SK-N-SH (cell line): ENCODE results near the gene MACROD1. TPM values are rescaled to one million over a fixed set of nuclear protein-coding genes. Genes with fewer than 3 reads are reported as not detected.

Experiments used
- CTCF ChIA-PET: fragments of 300-600, 350-600 bp; formaldehyde crosslinking; extraction: SDS; loops from one replicate; lab custom pipeline; 2021; lab: Yijun Ruan, JAX
- POLR2A ChIA-PET: fragments of 350-600 bp; sonication (Branson Sonifier 250); formaldehyde crosslinking; extraction: SDS; loops from one replicate; lab custom pipeline; 2020; ENCODE audit warnings: antibody characterized with exemption, inconsistent platforms; lab: Yijun Ruan, JAX
- DNase-seq: peaks from one replicate; pipeline ENCODE4 v3.0.0; 2012
- H2AFZ ChIP-seq: fragments of 200-600 bp; sonication (generic); 2 replicates; pipeline ENCODE4 v1.8.1; 2016; ENCODE audit warnings: antibody characterized with exemption, mild to moderate bottlenecking, low read depth
- H3F3A ChIP-seq: fragments of 200-600 bp; sonication (generic); replicated peaks from 2 replicates; pipeline ENCODE3; 2016; ENCODE audit warnings: antibody characterized with exemption, mild to moderate bottlenecking; ENCODE audit not compliant: insufficient read depth
- H3K27ac ChIP-seq, 2 experiments: fragments of 200-500 bp in 1 of 2; fragments of 200-600 bp in 1 of 2; sonication (Bioruptor generic) in 1 of 2; sonication (generic), shearing (Covaris generic) in 1 of 2; 2 replicates each; pipeline versions ENCODE4 v1.5.1 to v1.6.1; 2014 to 2016; ENCODE audit warnings: low read depth in 2 of 2, inconsistent platforms in 1 of 2, low read length in 1 of 2, mild to moderate bottlenecking in 1 of 2, mixed read lengths in 1 of 2
- H3K27me3 ChIP-seq: fragments of 200-600 bp; sonication (generic), shearing (Covaris generic); 2 replicates; pipeline ENCODE4 v1.6.1; 2016; ENCODE audit warnings: mixed run types; ENCODE audit not compliant: insufficient read depth
- H3K36me3 ChIP-seq, 2 experiments: fragments of 200-500 bp in 1 of 2; fragments of 200-600 bp in 1 of 2; sonication (Bioruptor generic) in 1 of 2; sonication (generic) in 1 of 2; replicated peaks in 1 of 2; 2 replicates each; pipeline versions ENCODE3 to v1.5.1; 2014 to 2016; ENCODE audit warnings: low read length in 1 of 2, mild to moderate bottlenecking in 1 of 2; ENCODE audit not compliant: insufficient read depth in 2 of 2, control insufficient read depth in 1 of 2
- H3K4me1 ChIP-seq, 2 experiments: fragments of 200-500 bp in 1 of 2; fragments of 200-600 bp in 1 of 2; sonication (Bioruptor generic) in 1 of 2; sonication (generic), shearing (Covaris generic) in 1 of 2; 2 replicates each; pipeline versions ENCODE4 v1.5.1 to v1.6.1; 2014 to 2016; ENCODE audit warnings: low read depth in 1 of 2, low read length in 1 of 2, mixed run types in 1 of 2; ENCODE audit not compliant: insufficient read depth in 2 of 2, control insufficient read depth in 1 of 2
- H3K4me2 ChIP-seq: fragments of 200-600 bp; sonication (generic), shearing (Covaris generic); 2 replicates; pipeline ENCODE4 v1.6.1; 2017; ENCODE audit warnings: mixed run types
- H3K4me3 ChIP-seq, 2 experiments: fragments of 200-500 bp in 1 of 2; fragments of 200-600 bp in 1 of 2; sonication (Bioruptor generic) in 1 of 2; sonication (generic), shearing (Covaris generic) in 1 of 2; 2 replicates each; pipeline versions ENCODE4 v1.5.1 to v1.8.1; 2014 to 2016; ENCODE audit warnings: low read depth in 2 of 2, inconsistent platforms in 1 of 2, low read length in 1 of 2, mild to moderate bottlenecking in 1 of 2, mixed read lengths in 1 of 2, moderate library complexity in 1 of 2
- H3K79me2 ChIP-seq: fragments of 200-600 bp; sonication (generic); 2 replicates; pipeline ENCODE4 v1.8.1; 2017; ENCODE audit warnings: mild to moderate bottlenecking; ENCODE audit not compliant: insufficient read depth
- H3K9ac ChIP-seq: fragments of 200-600 bp; sonication (generic); 2 replicates; pipeline ENCODE4 v1.6.1; 2017; ENCODE audit warnings: mixed run types
- H3K9me2 ChIP-seq: fragments of 200-600 bp; sonication (generic); 2 replicates; pipeline ENCODE4 v1.6.1; 2017; ENCODE audit warnings: mixed run types
- H3K9me3 ChIP-seq: fragments of 200-600 bp; sonication (generic); 2 replicates; pipeline ENCODE4 v1.6.1; 2017; ENCODE audit warnings: mixed run types, mild to moderate bottlenecking, moderate library complexity
- H4K20me1 ChIP-seq: fragments of 200-600 bp; sonication (generic); 2 replicates; pipeline ENCODE4 v1.6.1; 2017; ENCODE audit warnings: mild to moderate bottlenecking, mixed run types; ENCODE audit not compliant: insufficient read depth
- ELF1 ChIP-seq: IDR thresholded peaks from 2 replicates; pipeline ENCODE4 v1.4.0; 2012
- EP300 ChIP-seq, 2 experiments: IDR thresholded peaks; 2 replicates each; pipeline versions ENCODE4 v1.4.0 to v1.6.1; 2012; ENCODE audit warnings: borderline replicate concordance in 1 of 2, low read depth in 1 of 2, low read length in 1 of 2
- EZH2phosphoT487 ChIP-seq: fragments of 200-600 bp; sonication (generic); IDR thresholded peaks from 2 replicates; pipeline ENCODE4 v1.6.1; 2017; ENCODE audit warnings: low read depth, mixed run types, mild to moderate bottlenecking, antibody characterized with exemption, moderate library complexity, borderline replicate concordance
- FOSL2 ChIP-seq: IDR thresholded peaks from 2 replicates; pipeline ENCODE4 v1.4.0; 2012; ENCODE audit warnings: low read depth, mild to moderate bottlenecking, moderate library complexity, borderline replicate concordance
- FOXM1 ChIP-seq: IDR thresholded peaks from 2 replicates; pipeline ENCODE4 v1.4.0; 2012; ENCODE audit warnings: low read depth, mild to moderate bottlenecking
- GABPA ChIP-seq: IDR thresholded peaks from 2 replicates; pipeline ENCODE4 v1.4.0; 2012; ENCODE audit warnings: low read depth, mild to moderate bottlenecking
- IRF3 ChIP-seq: fragments of 150-350 bp; IDR thresholded peaks from 2 replicates; pipeline ENCODE4 v1.6.1; 2016; ENCODE audit warnings: mild to moderate bottlenecking, low read depth, low read length
- JUND ChIP-seq: IDR thresholded peaks from 2 replicates; pipeline ENCODE4 v1.4.0; 2012
- NFIC ChIP-seq: IDR thresholded peaks from 2 replicates; pipeline ENCODE4 v1.4.0; 2012; ENCODE audit warnings: borderline replicate concordance
- NRF1 ChIP-seq: IDR thresholded peaks from 2 replicates; pipeline ENCODE4 v1.6.1; 2012; ENCODE audit warnings: low read depth, mild to moderate bottlenecking, low read length
- RXRA ChIP-seq: IDR thresholded peaks from 2 replicates; pipeline ENCODE4 v1.4.0; 2012; ENCODE audit warnings: low read depth, mild to moderate bottlenecking, borderline replicate concordance
- SIN3A ChIP-seq: IDR thresholded peaks from 2 replicates; pipeline ENCODE4 v1.6.1; 2012; ENCODE audit warnings: low read depth, mild to moderate bottlenecking, low read length, moderate library complexity, borderline replicate concordance
- TAF1 ChIP-seq: IDR thresholded peaks from 2 replicates; pipeline ENCODE4 v1.6.1; 2012; ENCODE audit warnings: low read depth, mild to moderate bottlenecking, low read length, moderate library complexity, borderline replicate concordance
- TCF12 ChIP-seq: IDR thresholded peaks from 2 replicates; pipeline ENCODE4 v1.4.0; 2012
- TEAD4 ChIP-seq: IDR thresholded peaks from 2 replicates; pipeline ENCODE4 v1.4.0; 2012; ENCODE audit warnings: mild to moderate bottlenecking, borderline replicate concordance; ENCODE audit not compliant: insufficient read depth
- USF1 ChIP-seq: IDR thresholded peaks from 2 replicates; pipeline ENCODE4 v1.4.0; 2012; ENCODE audit warnings: low read depth, borderline replicate concordance
- USF2 ChIP-seq: fragments of 150-350 bp; IDR thresholded peaks from 2 replicates; pipeline ENCODE4 v1.6.1; 2017; ENCODE audit warnings: antibody characterized with exemption, low read length, low read depth, borderline replicate concordance
- YY1 ChIP-seq: IDR thresholded peaks from 2 replicates; pipeline ENCODE4 v1.4.0; 2012; ENCODE audit warnings: low read depth, mild to moderate bottlenecking
- ZBTB33 ChIP-seq: IDR thresholded peaks from 2 replicates; pipeline ENCODE4 v1.4.0; 2012; ENCODE audit warnings: low read depth, borderline replicate concordance
- WGBS: methylation state at CpG from one replicate; pipeline ENCODE4 v1.1.6; 2017; ENCODE audit warnings: low lambda C conversion rate; 5-methylcytosine and 5-hydroxymethylcytosine counted together
- polyA plus RNA-seq, 3 experiments: library from polyadenylated mRNA; depleted of rRNA; stranded (reverse); fragments of >200 nt; gene quantifications; 2 replicates each; pipeline ENCODE4 v1.2.3, GENCODE V29; 2012

MACROD1 gene
- polyA plus RNA-seq, 1 of the 3 experiments (the other 2 are of a cell fraction): 49.1 TPM

- CTCF ChIA-PET: no interaction called here
- H3K36me3 ChIP-seq: no peaks in the 10 kb centered on the region
- DNase-seq: no peak
- H3K27ac ChIP-seq: no peak overlapping the region
- no peaks in the 10 kb centered on the region for H3F3A ChIP-seq
- no peaks in the 10 kb centered on the region for H3K9me2 ChIP-seq
- H3K4me1 ChIP-seq: peaks cover 0 to 30% of the 10 kb centered on the region in 2 experiments; a peak in 1 of 4 replicates
- 93% methylated on average over 7 of the region's 7 CpGs for WGBS
- no peak overlapping the region for H2AFZ ChIP-seq
- no peak overlapping the region for H3K4me2 ChIP-seq
- H3K27me3 ChIP-seq: no peaks in the 10 kb centered on the region
- TF ChIP-seq USF1 (no peak), EP300 (IDR thresholded peaks at IDR 0.05; ENCODE audit: borderline replicate concordance in 1 of 2, low read depth in 1 of 2, low read length in 1 of 2) (no peak), USF2 (no peak), FOSL2 (no peak), IRF3 (no peak), SIN3A (no peak), NFIC (no peak), FOXM1 (no peak), TCF12 (no peak), EZH2phosphoT487 (no peak), ZBTB33 (no peak), YY1 (no peak), NRF1 (no peak), GABPA (no peak), TEAD4 (no peak), RXRA (no peak), TAF1 (no peak), JUND (no peak), ELF1 (no peak)
- no peaks in the 10 kb centered on the region for H3K79me2 ChIP-seq
- no peak overlapping the region for H3K4me3 ChIP-seq
- POLR2A ChIA-PET: no interaction called here
- no peaks in the 10 kb centered on the region for H4K20me1 ChIP-seq
- H3K9me3 ChIP-seq: no peaks in the 10 kb centered on the region
- H3K9ac ChIP-seq: no peak overlapping the region
Measured at GRCh38 chr11:64026575-64027205, 139.2 kb downstream of the MACROD1 start.
